A204.1 (cell line): ENCODE results near the gene EXD3.

Experiments
- FAIRE-seq: peaks from 2 replicates; lab custom pipeline; 2012; peaks lifted over from hg19 to GRCh38; lab: Jason Lieb, UNC

Gene EXD3

GRCh38 chr9:137447722-137448601 is 25.0 kb upstream of the EXD3 start:
- no peak for FAIRE-seq

- FAIRE-seq, result no peak
These were observed 24.0 kb upstream of the EXD3 start for GRCh38 chr9:137446851-137447471.

GRCh38 chr9:137445930-137446431 is 23.0 kb upstream of the EXD3 start:
- no peak for FAIRE-seq

- FAIRE-seq, result no peak
These were observed 22.4 kb upstream of the EXD3 start for GRCh38 chr9:137445275-137445807.

- FAIRE-seq, result no peak
These were observed 21.3 kb upstream of the EXD3 start for GRCh38 chr9:137444106-137444790.

GRCh38 chr9:137441935-137442321 is 19.0 kb upstream of the EXD3 start:
- no peak for FAIRE-seq

- FAIRE-seq, result no peak
These were observed 18.4 kb upstream of the EXD3 start, which contains the start of gene ENTPD8 for GRCh38 chr9:137441289-137441934. ENTPD8 (minus strand) TSS chr9:137441357; CDS start chr9:137438285, 3,072 bp downstream.

GRCh38 chr9:137439158-137439714 is 16.3 kb upstream of the EXD3 start:
- FAIRE-seq, result no peak

- FAIRE-seq, result no peak
These were observed 15.7 kb upstream of the EXD3 start for GRCh38 chr9:137438591-137439157.

GRCh38 chr9:137437691-137438590 is 15.0 kb upstream of the EXD3 start:
- FAIRE-seq, result no peak

GRCh38 chr9:137436761-137437600 is 14.0 kb upstream of the EXD3 start:
- no peak for FAIRE-seq

GRCh38 chr9:137435980-137436760 is 13.2 kb upstream of the EXD3 start:
- FAIRE-seq, result no peak

GRCh38 chr9:137435381-137435891 is 12.5 kb upstream of the EXD3 start:
- FAIRE-seq, result no peak

- no peak for FAIRE-seq
These were observed 11.8 kb upstream of the EXD3 start for GRCh38 chr9:137434498-137435380.

- no peak for FAIRE-seq
These were observed 11.0 kb upstream of the EXD3 start for GRCh38 chr9:137433916-137434431.

GRCh38 chr9:137433349-137433915 is 10.5 kb upstream of the EXD3 start:
- FAIRE-seq, result no peak
